ENCODE data around the gene IFNL3.
"Not testable (repeated sequence)": the region's sequence is repeated elsewhere in the genome, so short reads cannot be mapped to it uniquely, and the experiment has no call there.

Gene IFNL3

DNA sequence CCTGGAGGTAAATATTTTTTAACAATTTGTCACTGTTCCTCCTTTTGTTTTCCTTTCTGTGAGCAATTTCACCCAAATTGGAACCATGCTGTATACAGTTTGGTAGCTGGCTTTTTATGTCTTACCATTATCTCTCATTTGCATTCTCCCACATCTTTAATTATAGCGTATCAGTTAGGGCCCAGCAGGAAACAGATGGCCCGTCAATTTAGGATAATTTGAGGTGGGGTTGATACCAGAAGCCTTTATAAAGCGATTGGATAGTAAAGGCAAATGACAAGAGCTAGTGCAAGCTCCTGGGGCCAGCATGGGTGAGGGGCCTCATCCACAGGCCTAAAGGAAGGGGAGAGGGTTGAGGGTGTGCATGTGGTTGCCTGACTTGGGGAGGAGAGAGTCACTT, 7.7 kb upstream of the IFNL3 start:
- no peak for DNase-seq

GRCh38 chr19:39251846-39252245, 7.0 kb upstream of the IFNL3 start:
- no peak for DNase-seq

DNA sequence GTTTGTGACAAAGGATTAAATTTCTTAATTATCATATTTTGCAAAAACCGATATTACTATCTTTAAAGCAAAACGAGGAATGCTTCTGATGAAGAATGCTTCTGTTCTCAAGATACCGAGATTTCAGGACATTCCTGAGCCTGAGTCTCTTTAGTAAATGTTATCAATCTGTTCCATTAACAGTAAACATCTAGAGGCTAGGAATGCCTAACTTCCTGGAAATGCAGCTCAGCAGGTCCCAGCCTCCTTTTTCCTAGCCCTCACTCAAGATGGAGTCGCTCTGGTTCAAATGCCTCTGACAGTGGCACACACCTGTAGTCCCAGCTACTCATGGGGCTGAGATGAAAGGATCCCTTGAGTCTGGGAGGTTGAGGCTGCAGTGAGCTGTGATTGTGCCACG, 6.3 kb upstream of the IFNL3 start:
- DNase-seq, result no peak

DNA sequence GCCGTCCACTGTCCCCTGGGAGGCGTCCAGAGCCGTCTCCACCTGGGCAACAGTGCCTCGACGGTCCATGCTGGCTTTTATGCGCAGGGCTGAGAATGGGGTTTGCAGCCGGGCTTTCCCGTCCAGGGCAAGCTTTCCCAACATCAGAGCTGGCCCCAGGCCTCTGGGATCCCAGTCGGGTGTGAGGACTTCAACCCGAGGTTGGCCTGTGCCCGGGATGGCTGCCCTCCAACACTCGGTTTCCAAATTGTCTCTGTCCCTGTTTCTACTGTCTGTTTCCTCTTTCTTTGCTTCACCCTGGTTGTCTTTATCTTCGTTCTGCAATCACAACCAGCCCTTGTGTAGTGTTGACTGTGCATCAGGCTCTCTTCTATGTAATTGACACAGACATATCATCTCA, 4.0 kb upstream of the IFNL3 start, which contains the start of gene IFNL4:
Gene IFNL4 (minus strand): TSS at position 51 of the 400 bp plus-strand sequence.
- DNase-seq, result no peak

DNA sequence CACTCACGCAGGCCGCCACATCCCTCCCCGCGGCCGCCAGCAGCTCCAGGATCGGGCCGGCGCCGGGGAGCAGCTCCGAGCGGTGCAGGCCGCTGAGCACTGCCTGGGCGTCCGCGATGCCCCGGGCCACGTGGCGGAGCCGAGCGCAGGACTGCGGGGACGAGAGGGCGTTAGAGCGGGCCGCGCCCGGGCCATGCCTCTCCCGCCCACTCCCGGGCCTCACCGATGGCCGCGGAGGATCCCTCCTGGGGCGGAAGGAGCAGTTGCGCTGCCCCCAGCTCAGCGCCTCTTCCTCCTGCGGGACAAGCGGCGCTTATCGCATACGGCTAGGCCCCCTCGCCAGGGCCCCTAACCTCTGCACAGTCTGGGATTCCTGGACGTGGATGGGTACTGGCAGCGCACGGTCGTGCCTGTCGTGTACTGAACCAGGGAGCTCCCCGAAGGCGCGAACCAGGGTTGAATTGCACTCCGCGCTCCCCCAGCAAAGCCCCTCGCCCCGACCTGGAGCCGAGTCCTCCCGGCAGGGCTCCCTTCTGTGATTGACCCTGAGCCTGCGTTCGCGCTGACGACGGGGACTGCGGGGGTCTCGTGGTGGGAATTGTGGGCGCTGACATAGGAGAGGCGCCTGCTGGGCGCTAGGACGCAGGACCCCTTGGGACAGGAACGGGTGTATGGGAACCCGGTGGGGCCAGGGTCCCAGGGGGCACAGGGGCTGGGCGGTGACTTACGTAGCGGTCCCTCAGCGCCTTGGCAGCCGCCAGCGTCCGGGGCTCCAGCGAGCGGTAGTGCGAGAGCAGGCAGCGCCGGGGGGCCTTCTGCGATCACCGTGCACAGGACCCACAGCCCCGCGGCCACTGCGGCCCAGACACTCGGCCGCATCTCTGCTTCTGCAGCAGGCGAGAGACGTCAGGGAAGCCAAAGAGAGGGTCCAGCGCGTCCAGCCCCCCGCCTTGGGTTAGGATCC, 3.2 kb upstream of the IFNL3 start:
- DNase-seq, result no peak

DNA sequence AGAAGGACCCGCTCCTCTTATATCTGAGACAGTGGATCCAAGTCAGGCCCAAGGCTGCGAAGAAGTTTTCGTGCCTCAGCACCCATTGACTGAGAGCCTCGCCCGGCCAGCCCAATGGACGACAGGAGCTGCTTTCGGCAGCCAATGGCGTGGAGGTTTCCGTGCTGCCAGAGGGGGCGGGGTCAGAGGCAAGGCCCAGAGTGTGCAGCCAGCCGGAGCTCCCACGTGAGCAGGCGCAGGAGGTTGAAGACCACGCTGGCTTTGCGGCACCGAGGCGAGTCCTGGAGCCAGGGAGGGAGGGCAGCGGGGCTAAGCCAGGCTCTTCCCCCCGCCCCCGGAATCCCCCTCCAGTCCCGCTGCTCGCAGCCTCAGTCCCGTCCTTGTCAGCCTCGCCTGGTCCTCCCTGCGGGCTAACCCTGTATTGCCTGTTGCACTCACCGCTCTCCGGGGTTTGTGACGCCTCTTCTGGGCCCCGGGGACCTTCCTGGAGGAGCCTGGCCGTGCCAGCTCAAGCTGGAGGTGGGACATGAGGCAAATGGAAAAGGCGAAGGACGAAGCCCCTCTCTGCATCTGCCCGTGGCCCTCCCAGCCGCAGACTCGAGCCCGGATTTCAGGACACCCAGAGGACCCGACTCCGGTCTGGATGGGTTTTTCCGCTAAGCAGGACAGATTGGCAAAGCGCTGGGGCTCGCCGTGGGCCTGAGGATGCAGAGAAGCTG, 2.3 kb upstream of the IFNL3 start:
- no peak for DNase-seq

GRCh38 chr19:39245166-39245565, 360 bp upstream of the IFNL3 start:
- not testable (repeated sequence) for DNase-seq

DNA sequence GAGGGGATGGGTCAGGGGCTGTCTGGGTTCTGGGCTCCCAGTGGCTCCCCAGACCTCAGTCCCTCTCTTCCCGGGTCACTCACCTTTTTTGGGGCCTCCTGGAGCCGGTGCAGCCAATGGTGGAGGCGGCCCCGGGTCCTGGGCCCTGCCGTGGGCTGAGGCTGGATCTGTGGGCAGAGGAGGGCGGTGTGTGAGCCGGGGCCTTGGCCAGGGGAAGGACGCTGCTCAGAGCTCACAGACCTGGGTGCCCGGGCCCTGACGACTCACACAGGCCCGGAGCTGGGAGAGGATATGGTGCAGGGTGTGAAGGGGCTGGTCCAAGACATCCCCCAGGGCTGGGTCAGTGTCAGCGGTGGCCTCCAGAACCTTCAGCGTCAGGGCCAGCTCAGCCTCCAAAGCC, 1.1 kb downstream of the IFNL3 start:
- DNase-seq, result not testable (repeated sequence)

DNA sequence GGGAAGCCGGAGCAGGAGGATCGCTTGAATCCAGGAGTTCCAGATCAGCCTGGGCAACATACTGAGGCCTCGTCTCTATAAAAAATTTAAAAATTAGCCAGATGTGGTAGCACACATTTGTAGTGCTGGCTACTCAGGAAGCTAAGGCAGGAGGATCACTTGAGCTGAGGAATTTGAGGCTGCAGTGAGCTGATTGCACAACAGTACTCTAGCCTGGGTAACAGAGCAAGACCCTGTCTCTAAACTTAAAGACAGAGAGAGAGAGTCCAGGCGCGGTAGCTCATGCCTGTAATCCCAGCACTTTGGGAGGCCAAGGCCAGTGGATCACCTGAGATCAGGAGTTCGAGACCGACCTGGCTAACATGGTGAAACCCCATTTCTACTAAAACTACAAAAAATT, 4.4 kb downstream of the IFNL3 start:
- DNase-seq, result no peak

DNA sequence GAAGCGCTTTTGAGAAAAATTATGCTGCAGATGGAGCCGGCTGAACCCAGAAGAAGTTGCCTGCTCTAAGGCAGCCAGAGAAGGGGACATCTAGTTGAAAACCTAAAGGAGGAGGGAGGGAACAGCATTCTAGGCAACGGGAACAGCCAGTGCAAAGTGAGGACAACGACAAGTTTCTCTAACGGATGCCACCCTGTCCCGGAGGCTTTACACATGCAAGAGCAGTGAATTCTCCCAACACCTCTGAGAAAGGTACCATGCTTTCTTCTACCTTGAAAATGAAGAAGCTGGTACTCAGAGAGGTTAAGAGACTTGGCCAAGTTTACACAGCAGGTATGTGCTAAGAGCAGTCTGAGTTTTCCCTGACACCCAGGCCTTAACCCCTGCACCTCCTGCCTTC, 5.9 kb downstream of the IFNL3 start:
- DNase-seq, result no peak

- no peak for DNase-seq
Observed at GRCh38 chr19:39238209-39238608, 6.6 kb downstream of the IFNL3 start.

DNA sequence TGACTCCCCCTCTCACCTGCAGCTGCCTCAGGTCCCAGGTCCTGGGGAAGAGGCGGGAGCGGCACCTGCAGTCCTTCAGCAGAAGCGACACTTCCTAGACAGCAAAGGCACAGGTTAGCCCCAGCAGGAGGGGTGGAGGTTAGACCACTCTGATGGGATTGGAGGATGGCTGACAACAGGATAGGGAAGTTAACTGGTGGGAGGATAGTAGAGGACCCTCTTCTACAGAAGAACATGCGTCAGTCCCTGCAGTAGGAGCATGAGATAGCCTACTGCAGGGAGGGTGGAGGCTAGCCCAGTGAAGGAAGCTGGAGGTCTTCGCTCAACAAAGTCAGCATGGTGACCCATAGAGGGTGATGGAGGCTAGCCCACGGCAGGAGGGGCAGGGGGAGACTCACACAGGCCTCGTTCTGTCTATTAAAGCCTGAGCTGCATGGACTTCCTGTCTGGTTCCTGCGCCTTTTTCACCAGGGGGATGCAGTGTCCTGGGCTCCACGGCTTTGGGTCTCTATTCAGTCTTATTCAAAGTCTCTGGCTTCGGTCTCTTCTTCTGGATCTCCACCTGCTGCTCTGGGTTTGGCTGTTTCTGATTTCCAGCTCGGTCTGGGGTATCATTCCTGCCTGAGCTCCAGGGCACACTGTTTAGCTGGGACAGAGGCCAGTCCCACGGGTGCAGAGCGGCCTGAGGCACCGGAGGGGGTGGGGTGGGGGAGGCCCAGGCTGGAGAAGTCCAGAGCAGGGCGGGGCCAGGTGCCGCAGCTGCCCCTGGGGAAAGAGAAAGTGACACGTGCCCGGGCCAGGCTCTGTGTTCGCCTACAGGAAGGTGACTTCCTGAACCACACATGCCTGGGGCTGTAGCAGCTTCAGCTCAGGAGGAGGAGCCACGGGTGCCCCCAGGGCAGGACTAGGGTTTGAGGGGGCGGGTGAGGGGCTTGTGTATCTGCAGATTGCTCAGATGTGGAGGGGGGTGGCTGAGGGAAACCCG, 7.3 kb downstream of the IFNL3 start:
- no peak for DNase-seq

GRCh38 chr19:39236527-39236926, 8.3 kb downstream of the IFNL3 start:
- no peak for DNase-seq

- no peak for DNase-seq
Observed at GRCh38 chr19:39232708-39233107, 12.1 kb downstream of the IFNL3 start.

DNA sequence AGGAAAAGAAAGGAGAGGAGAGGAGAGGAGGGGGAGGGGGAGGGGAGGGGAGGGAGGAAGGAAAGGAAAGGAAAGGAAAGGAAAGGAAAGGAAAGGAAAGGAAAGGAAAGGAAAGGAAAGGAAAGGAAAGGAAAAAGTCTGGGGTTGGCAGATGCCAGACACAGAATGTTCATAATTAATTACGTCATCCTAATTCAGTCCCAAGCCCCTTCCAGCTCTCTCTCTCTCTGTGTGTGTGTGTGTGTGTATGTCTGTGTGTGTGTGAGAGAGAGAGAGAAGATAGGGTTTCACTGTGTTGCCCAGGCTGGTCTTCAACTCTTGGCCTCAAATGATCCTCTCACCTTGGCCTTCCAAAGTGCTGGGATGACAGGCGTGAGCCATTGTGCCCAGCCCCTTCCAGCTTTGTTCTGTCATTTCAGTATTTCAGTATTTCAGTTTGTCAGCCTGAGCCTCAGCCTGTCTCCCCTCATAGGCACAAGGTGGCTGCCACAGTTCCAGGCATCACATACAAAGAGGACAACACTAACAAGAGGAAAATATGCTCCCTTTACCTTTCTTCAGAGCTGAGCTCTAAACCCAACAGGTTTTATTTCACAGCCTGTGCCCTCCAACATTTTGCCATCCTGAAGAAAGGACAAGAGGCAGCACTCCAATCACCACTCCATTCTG, 14.6 kb downstream of the IFNL3 start:
- DNase-seq, result no peak

DNA sequence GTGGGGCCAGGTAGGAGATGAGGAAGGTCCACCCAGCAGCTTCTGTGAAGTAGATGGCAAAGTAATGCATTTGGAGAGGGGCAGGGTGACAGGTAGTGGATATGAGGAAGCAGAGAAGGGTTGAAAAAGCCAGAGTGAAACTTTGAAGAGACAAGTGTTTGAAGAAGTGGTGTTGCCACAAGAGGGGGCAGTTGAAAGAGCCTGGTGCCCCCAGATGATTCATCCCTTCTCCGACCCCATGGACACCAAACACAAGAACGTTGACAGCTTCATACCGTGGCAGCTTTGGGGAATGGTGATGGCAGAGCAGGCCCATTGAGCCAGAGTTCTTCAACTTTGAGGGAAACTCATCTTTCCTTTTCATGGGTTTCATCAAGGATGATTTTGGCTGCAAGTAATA, 19.9 kb downstream of the IFNL3 start:
- DNase-seq, result no peak

- peak; percentile 17 for DNase-seq
Observed at GRCh38 chr19:39223703-39224279, 21.0 kb downstream of the IFNL3 start.

GRCh38 chr19:39219108-39219507, 25.7 kb downstream of the IFNL3 start:
- not testable (repeated sequence) for DNase-seq

DNA sequence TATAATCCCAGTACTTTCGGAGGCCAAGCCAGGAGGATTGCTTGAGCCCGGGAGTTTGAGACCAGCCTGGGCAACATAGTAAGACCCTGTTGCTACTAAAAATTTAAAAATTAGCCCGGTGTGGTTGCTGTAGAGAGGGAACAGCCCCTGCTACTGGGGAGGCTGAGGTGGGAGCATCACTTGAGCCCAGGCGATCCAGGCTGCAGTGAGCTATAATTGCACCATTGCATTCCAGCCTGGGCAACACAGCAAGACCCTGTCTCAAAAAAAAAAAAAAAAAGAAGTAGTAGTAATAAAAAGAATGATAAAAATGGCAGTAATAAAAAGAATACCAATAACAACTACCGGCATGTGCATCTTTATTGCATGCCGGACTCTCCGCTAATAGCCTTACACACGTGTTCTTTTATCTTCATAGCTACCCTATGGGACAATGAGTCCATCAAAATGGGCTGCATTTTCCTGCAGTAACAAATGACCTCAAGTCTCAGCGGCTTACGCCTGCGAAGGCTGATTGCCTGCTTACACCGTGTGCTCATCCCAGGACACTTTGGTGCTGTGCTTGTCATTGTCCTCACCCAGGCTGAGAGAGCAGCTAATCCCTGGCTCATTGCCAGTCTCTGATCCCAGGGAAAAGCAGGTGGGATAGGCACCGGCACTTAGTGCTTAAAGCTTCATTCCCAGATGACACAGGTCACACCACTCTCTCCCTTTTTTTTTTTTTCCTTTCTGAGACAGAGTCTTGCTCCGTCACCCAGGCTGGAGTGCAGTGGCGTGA, 26.4 kb downstream of the IFNL3 start:
- DNase-seq, result no peak

DNA sequence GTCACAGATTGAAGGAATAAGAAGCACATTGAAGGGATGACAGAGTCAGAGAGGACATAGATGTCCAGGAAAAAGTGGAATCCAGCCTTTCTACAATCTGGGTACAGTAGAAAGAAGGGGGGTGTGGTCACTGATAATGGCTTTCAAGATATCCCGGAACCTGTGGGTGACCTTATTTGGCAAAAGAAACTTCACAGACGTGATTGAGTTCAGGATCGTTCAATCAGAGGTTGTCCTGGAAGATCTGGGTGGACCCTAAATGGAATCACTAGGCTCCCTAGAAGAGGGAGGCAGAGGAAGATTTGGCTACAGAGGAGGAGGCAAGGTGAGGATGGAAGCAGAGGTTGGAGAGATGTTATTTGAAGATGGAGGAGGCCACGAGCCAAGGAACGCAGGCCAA, 27.7 kb downstream of the IFNL3 start:
- DNase-seq, result no peak

- not testable (repeated sequence) for DNase-seq
Observed at GRCh38 chr19:39215323-39215722, 29.5 kb downstream of the IFNL3 start.

Measured in suppressor macrophage treated with lipopolysaccharide for 4 hours (primary cell).